Epithelial cell of esophagus (primary cell): ENCODE data around the gene FIBCD1.

Experiments
- DNase-seq: peaks from one replicate; pipeline ENCODE4 v3.0.0; 2010; ENCODE audit warnings: low read depth
- H3K4me3 ChIP-seq: 2 replicates; pipeline ENCODE4 v1.5.1; 2011; ENCODE audit warnings: mild to moderate bottlenecking, low read length, control low read depth
- TF ChIP-seq, protein P1 (sequence below): IDR thresholded peaks from 2 replicates; pipeline ENCODE4 v1.5.1; 2011; ENCODE audit warnings: low read depth, mild to moderate bottlenecking, low read length, control low read depth, inconsistent platforms; ENCODE audit not compliant: insufficient read depth; ENCODE audit errors: missing control alignments

FIBCD1 gene

DNA sequence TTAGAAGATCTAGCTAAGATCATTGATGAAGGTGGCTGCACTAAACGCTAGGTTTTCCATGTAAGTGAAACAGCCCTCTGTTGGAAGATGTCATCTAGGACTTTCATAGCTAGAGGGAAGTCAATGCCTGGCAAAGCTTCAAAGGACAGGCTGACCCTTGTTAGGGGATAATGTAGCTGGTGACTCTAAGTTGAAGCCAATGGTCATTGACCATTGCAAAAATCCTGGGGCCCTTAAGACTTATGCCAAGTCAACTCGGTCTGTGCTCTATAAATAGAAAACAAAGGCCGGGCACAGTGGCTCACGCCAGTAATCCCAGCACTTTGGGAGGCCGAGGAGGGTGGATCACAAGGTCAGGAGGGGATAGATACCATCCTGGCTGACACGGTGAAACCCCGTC lies 26.6 kb upstream of the FIBCD1 start:
- TF ChIP-seq, protein P1, sequence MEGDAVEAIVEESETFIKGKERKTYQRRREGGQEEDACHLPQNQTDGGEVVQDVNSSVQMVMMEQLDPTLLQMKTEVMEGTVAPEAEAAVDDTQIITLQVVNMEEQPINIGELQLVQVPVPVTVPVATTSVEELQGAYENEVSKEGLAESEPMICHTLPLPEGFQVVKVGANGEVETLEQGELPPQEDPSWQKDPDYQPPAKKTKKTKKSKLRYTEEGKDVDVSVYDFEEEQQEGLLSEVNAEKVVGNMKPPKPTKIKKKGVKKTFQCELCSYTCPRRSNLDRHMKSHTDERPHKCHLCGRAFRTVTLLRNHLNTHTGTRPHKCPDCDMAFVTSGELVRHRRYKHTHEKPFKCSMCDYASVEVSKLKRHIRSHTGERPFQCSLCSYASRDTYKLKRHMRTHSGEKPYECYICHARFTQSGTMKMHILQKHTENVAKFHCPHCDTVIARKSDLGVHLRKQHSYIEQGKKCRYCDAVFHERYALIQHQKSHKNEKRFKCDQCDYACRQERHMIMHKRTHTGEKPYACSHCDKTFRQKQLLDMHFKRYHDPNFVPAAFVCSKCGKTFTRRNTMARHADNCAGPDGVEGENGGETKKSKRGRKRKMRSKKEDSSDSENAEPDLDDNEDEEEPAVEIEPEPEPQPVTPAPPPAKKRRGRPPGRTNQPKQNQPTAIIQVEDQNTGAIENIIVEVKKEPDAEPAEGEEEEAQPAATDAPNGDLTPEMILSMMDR: no peak
- no peak for DNase-seq
- H3K4me3 ChIP-seq: no peak overlapping the region

DNA sequence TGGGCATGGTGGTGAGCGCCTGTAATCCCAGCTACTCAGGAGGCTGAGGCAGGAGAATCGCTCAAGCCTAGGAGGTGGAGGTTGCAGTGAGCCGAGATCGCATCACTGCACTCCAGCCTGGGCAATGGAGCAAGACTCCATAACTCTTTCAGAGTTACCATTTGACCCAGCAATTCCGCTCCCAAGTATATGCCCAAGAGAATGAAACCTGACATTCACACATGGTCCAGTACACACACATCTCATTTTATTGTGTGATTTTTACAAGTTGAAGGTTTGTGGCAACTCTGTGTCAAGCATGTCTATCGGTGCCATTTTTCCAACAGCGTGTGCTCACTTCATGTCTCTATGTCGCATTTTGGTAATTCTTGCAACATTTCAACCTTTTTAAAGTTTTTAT lies 24.9 kb upstream of the FIBCD1 start:
- TF ChIP-seq, protein P1: no peak
- no peak for DNase-seq
- H3K4me3 ChIP-seq: no peak overlapping the region

DNA sequence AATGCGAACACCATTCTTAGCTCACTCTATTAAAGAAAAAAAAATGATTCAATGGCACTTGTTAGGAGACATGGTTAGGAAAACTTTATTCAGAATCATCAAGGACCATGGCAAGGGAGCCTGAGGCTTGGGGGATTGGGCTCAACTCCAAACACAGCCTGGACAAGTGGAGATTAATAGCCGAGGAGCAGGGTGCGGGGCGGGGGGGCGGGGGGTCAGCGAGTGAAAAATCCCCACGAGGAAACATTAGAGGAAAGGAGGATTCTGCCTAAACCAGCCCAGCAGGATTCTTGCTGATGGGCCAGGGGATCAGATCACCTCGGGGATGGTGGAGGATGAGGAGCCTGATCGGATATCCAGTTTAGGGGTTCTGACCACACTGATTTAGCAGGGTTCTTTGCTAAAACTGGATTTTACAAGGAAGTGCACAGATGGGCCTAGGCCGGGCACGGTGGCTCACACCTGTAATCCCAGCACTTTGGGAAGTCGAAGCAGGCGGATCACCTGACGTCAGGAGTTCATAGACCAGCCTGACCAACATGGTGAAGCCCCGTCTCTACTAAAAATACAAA lies 24.4 kb upstream of the FIBCD1 start:
- TF ChIP-seq, protein P1: no peak
- H3K4me3 ChIP-seq: no peak overlapping the region
- no peak for DNase-seq

DNA sequence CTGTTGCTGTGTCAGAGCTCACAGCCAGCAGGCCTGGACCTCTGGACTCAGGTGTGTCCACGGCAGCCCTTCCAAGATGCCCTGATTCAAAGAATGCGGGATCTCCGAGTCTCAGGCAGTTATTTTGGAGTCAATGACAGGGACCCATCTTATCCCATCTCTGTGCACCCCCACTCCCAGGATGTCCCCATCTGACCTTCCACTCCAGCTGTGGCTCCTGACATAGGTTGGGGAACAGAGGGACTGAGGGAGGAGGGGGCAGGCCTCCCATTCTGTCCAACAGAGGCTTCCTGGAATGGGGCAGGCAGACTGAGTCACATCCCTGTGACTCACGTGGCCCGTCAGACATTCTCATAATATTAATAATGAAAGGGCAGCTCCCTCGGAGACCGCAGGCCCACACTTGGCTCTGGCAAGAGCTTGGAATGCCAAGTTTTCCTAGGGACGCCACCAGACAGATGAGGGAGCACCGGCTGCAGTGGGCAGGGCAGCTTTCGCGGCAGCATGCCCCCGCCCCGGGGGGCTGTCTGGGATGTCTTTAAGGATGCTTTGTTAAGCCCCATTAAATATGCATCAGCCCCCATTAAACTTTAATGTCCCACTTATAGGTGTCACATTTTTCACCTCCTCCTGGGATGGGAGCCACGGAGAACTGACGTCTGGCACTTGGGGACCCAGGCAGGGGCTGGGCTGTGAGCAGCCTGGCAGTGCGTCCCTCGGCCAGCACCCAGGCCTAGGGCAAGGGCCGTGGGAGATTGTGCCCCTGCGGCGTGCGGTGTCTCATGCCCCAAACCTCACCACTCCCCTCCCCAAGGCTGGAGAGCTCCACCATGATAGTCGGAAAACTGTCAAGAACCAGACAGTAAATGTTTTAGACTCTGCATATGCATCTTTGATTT lies 23.6 kb upstream of the FIBCD1 start:
- TF ChIP-seq, protein P1: no peak
- peak; percentile 95 for DNase-seq

DNA sequence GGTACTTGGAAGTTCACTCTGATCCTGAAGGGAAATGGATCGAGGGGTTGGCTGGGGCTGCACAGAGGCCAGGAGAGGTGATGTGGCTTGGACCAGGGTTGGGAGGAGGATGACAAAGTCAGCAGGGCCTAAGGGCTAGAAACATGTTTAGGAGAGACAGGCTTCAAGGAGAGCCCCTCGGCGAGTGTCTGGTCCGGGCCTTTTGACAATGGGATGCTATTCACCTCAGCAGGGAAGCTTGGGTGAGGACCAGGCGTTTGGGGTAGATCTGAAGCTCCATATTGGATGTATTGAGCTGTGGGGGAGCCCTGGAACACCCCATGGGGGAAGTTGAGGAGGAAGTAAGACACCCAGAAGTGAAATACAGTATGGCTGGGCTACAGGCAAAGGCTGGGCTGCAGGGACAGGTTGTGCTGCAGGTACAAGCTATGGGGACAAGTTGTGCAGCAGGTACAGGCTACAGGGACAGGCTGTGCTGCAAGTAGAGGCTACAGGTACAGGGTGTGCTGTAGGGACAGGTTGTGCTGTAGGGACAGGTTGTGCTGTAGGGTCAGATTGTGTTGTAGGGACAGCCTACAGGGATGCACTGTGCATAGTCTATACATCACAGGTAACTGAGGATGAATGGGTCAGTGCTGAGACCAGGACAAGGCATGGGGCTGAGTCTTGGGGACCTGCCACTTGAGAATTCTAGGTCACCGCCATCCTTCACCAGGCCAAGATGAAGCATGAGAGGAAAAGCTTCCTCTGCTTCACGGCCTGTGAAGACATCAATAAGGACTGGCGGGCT lies 22.7 kb upstream of the FIBCD1 start:
- H3K4me3 ChIP-seq: no peak overlapping the region
- DNase-seq: no peak
- TF ChIP-seq, protein P1: no peak

More for the DNA sequence above, 23.6 kb upstream of the FIBCD1 start:
- H3K4me3 ChIP-seq: no peak overlapping the region

DNA sequence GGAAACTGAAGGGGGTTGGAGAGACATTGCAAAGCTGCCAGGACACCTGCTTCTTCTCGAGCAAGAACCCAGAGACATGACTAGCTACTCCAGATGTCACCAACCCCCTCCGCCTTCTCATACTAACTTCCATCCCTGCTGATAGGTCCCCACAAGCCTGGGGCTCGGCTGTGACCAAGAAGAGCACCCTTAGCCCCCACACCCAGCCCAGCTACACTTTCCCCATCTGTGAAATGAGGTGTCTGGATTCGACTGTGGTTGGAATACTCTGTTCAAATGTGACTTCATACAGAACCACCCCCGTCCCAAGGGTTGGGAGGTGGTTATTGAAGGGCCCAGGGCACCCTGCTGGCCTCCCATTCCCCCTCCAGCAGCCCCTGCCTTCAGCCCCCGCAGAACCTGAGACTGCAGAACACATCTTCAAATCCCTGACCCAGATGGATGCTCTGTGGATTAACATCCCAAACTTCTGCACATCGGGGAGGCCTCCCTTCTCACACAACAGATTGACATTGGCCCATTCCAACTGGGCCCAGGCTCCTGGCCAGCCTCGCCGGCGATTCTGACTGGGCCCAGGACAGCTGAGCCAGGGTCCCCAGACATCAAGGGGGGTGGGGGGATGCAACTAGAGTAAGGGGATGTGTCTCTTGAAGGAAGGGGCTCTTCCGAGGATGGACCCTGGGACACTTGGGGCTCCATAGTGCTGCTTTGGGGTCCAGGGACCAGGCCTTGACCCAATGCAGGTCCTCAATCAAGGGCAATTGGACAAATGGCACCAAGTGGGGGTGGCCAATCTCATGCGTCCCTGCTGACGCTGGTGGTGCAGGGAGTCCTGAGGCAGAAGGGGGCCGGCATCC lies 21.7 kb upstream of the FIBCD1 start:
- TF ChIP-seq, protein P1: no peak
- DNase-seq: no peak
- no peak overlapping the region for H3K4me3 ChIP-seq
